Tibial nerve (tissue), 4 donors: ENCODE data around the gene MDM1. TPM values are rescaled to one million over a fixed set of nuclear protein-coding genes. Genes with fewer than 3 reads are reported as not detected.

Source experiments
- DNase-seq, 2 donors: peaks; one replicate each; pipeline ENCODE4 v3.0.0-alpha.2; 2019; ENCODE audit warnings: low spot score in 2 of 2
- H3K27ac ChIP-seq, 4 donors: fragments of 200-600 bp; sonication (generic) in 3 of 4; one replicate each; pipeline ENCODE4 v1.5.1; 2017 to 2019; ENCODE audit warnings: mild to moderate bottlenecking in 1 of 4
- H3K27me3 ChIP-seq, 2 donors: fragments of 200-600 bp; sonication (generic) in 1 of 2; one replicate each; pipeline versions ENCODE4 v1.5.1 to v1.6.0; 2017 to 2019
- H3K36me3 ChIP-seq, 3 donors: fragments of 200-600 bp; sonication (generic); one replicate each; pipeline ENCODE4 v1.5.1; 2018 to 2019
- H3K4me1 ChIP-seq, 4 donors: fragments of 200-600 bp; sonication (generic) in 3 of 4; one replicate each; pipeline ENCODE4 v1.5.1; 2017 to 2019
- H3K4me3 ChIP-seq, 4 donors: fragments of 200-600 bp; sonication (generic) in 3 of 4; one replicate each; pipeline ENCODE4 v1.5.1; 2017 to 2019; ENCODE audit warnings: mild to moderate bottlenecking in 1 of 4, moderate library complexity in 1 of 4
- H3K9me3 ChIP-seq, 4 donors: fragments of 200-600 bp; sonication (generic) in 3 of 4; one replicate each; pipeline ENCODE4 v1.5.1; 2017 to 2019
- EP300 ChIP-seq, 2 donors: sonication (generic); formaldehyde crosslinking; IDR thresholded peaks; one replicate each; pipeline ENCODE4 v1.6.1; 2017; ENCODE audit warnings: antibody characterized with exemption in 2 of 2, mild to moderate bottlenecking in 1 of 2
- POLR2A ChIP-seq, 2 donors: fragments of 450-650 bp; IDR thresholded peaks; one replicate each; pipeline ENCODE4 v1.6.1; 2017; ENCODE audit warnings: antibody characterized with exemption in 2 of 2, mild to moderate bottlenecking in 2 of 2, moderate library complexity in 2 of 2
- WGBS, 2 donors: methylation state at CpG; one replicate each; pipeline ENCODE4 v1.1.5; 2018; 5-methylcytosine and 5-hydroxymethylcytosine counted together
- total RNA-seq, 4 donors: library from RNA; depleted of rRNA; stranded (reverse); fragments of >200 nt; gene quantifications; one replicate each; pipeline ENCODE4 v1.1.0, GENCODE V29; 2016
- TF ChIP-seq, protein P1 (sequence below), 5 experiments: fragments of 200-600 bp in 3 of 5; fragments of 450-650 bp in 2 of 5; sonication (generic) in 3 of 5; IDR thresholded peaks; one replicate each; pipeline ENCODE4 v1.5.1; 2016 to 2019; ENCODE audit warnings: antibody characterized with exemption in 5 of 5, mild to moderate bottlenecking in 3 of 5, moderate library complexity in 2 of 5

The MDM1 gene
- total RNA-seq, 4 donors from 2014 or later = 11.2 to 49.8 (median 23.3) TPM

DNA sequence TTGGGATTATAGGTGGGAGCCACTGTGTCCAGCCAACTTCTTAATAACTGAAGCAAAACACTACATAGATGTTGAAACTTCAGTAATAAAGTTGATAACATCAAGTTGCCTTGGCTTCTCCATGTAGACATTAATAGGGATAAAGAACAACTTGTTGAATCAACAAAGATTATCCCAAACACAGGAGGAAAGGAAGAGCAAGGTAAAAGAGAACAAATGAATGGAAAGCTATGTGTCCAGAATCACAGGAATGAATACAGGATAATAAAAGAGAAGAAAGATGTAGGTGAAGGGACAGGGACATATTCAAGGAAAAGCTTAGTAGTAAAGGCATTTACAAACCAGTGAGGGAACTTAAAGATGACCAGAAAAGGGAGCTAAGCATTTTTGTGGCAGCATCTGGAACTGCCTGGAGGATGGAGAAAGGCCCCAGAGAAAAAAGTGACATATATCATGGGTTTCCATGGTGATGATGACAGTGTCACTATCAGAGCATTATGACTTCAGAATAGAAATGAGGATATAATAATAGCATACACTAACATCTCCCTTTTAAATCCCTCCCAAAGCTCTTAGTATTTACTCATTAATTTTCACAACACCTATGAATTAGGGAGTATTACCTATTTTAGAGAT, 24.0 kb upstream of the MDM1 start:
- no peak for DNase-seq
- Histone ChIP-seq H3K36me3 (no peaks in the 10 kb centered on the region), H3K4me3 (no peak overlapping the region), H3K4me1 (peaks cover 0 to 15% (median 0%) of the 10 kb centered on the region in 4 donors), H3K9me3 (no peaks in the 10 kb centered on the region), H3K27ac (no peak overlapping the region), H3K27me3 (no peaks in the 10 kb centered on the region)
- TF ChIP-seq POLR2A (IDR thresholded peaks at IDR 0.05) = no peak
- TF ChIP-seq EP300 (IDR thresholded peaks at IDR 0.05) = no peak
- TF ChIP-seq, protein P1, sequence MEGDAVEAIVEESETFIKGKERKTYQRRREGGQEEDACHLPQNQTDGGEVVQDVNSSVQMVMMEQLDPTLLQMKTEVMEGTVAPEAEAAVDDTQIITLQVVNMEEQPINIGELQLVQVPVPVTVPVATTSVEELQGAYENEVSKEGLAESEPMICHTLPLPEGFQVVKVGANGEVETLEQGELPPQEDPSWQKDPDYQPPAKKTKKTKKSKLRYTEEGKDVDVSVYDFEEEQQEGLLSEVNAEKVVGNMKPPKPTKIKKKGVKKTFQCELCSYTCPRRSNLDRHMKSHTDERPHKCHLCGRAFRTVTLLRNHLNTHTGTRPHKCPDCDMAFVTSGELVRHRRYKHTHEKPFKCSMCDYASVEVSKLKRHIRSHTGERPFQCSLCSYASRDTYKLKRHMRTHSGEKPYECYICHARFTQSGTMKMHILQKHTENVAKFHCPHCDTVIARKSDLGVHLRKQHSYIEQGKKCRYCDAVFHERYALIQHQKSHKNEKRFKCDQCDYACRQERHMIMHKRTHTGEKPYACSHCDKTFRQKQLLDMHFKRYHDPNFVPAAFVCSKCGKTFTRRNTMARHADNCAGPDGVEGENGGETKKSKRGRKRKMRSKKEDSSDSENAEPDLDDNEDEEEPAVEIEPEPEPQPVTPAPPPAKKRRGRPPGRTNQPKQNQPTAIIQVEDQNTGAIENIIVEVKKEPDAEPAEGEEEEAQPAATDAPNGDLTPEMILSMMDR (IDR thresholded peaks at IDR 0.05) = no peak

DNA sequence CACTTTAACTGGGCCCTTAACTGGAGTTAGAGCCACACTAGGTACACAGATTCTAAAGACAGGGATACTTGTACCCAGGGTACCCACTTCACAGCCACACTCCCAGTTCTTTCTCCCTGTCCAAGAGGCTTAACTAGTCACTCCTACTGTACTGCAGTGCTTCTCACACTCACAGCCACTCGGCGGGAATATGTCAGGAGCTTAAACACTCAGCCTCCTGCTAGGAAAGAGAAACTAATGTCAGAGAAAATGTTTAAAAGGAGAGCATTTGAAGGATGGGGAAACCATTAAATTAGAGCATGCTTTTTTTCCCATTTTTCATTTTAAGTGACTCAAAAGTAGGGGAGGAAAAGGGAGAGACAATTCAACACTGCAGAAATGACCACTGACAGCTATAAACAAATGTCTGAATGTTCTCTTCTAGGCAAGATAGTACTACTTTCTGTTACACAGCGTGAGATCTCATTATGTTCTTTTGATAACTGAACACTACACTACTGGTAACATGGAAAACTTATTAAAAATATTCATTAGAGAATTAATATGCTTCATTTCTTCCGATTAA, 22.9 kb upstream of the MDM1 start:
- peaks cover 0 to 15% (median 0%) of the 10 kb centered on the region in 4 donors for H3K4me1 ChIP-seq
- no peaks in the 10 kb centered on the region for H3K36me3 ChIP-seq
- no peak for DNase-seq
- TF ChIP-seq, protein P1 (IDR thresholded peaks at IDR 0.05) = no peak
- TF ChIP-seq POLR2A (IDR thresholded peaks at IDR 0.05) (no peak), EP300 (IDR thresholded peaks at IDR 0.05) (no peak)
- no peak overlapping the region for H3K27ac ChIP-seq
- WGBS, 2 donors = 75% methylated on average over 4 of the region's 4 CpGs
- no peaks in the 10 kb centered on the region for H3K9me3 ChIP-seq
- H3K4me3 ChIP-seq = no peak overlapping the region
- H3K27me3 ChIP-seq = no peaks in the 10 kb centered on the region

DNA sequence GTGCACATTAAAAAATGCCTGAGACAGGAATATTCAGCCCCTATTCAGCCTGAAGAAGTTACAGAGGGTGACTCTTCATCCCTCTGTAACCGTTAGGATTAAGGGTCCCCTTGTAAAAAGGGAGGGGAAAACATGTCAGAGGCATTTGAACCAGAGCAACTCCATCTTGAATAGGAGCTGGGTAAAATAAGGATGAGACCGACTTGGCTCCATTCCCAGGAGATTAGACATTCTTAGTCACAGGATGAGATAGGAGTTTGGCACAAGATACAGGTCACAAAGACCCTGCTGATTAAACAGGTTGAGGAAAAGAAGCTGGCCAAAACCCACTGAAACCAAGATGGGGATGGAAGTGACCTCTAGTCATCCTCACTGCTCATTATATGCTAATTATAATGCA, 19.9 kb upstream of the MDM1 start:
- no peaks in the 10 kb centered on the region for H3K9me3 ChIP-seq
- WGBS, 2 donors = 73 to 75% methylated on average over 2 of the region's 2 CpGs
- no peaks in the 10 kb centered on the region for H3K4me1 ChIP-seq
- no peaks in the 10 kb centered on the region for H3K36me3 ChIP-seq
- DNase-seq = no peak
- H3K27me3 ChIP-seq = no peaks in the 10 kb centered on the region
- H3K4me3 ChIP-seq = no peak overlapping the region
- H3K27ac ChIP-seq = no peak overlapping the region
- TF ChIP-seq POLR2A (IDR thresholded peaks at IDR 0.05) (no peak), EP300 (IDR thresholded peaks at IDR 0.05) (no peak)
- TF ChIP-seq, protein P1 (IDR thresholded peaks at IDR 0.05) = no peak

DNA sequence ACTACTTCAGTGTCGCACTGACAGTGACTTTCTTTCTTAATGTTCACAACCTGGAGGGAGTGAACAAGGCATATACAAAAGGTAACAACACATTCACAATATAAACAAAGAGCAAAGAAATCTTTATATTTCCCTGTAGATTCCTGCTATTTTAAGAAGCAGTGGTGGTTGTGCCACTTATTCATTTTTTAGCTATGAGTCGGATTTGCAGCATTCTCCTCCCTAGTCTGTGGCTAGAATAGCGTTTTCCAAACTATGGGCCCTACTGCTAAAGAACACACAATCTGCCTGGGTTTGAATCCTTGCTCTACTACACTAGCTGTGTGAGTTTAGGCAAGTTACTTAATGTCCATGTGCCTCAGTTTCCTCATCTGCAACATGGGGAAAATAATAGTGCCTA, 18.6 kb upstream of the MDM1 start:
- no peak for DNase-seq
- no peak overlapping the region for H3K27ac ChIP-seq
- TF ChIP-seq, protein P1 (IDR thresholded peaks at IDR 0.05) = no peak
- TF ChIP-seq POLR2A (IDR thresholded peaks at IDR 0.05) = no peak
- TF ChIP-seq EP300 (IDR thresholded peaks at IDR 0.05) = no peak
- no peaks in the 10 kb centered on the region for H3K9me3 ChIP-seq
- no peaks in the 10 kb centered on the region for H3K36me3 ChIP-seq
- WGBS, 2 donors = 82 to 83% methylated on average over 3 of the region's 3 CpGs
- H3K4me1 ChIP-seq = no peaks in the 10 kb centered on the region
- no peaks in the 10 kb centered on the region for H3K27me3 ChIP-seq
- no peak overlapping the region for H3K4me3 ChIP-seq

DNA sequence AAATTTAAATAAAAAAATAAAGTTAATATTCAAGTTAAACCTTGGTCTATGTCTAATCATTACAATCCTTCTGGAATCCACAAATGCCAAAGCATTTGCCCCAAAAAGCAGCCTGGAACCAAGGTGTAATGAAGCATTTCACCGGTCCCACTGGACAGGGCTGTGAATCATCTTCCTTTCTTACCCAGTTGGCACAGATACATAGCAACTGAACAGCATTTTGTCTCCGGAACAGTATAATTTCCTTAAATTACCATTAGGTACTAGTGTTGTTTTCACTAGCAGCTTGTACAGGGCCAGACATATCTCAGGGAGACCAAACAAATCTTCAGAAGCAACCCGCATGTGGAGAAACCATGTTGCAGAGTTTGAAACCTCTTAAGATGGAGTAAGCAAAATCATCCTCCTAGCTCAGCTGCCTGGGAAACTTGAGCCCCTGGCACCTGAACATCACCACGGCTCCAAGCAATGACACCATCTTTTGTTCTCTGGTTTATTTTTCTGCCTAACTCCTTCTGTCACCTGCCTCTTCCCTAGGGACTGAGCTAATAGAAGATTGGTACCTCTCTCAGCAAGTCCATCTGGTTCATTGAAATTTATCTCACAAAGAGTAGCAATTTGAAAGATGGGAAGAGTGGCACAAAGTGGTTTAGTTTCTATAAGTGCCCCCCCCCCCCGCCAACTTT, 17.9 kb upstream of the MDM1 start:
- Histone ChIP-seq H3K36me3 (no peaks in the 10 kb centered on the region), H3K27me3 (peaks cover 0 to under 1% of the 10 kb centered on the region in 2 donors), H3K9me3 (no peaks in the 10 kb centered on the region), H3K4me3 (no peak overlapping the region), H3K4me1 (no peaks in the 10 kb centered on the region), H3K27ac (no peak overlapping the region)
- whole genome bisulfite sequencing, 2 donors = 73 to 81% methylated on average over 5 of the region's 5 CpGs
- no peak for DNase-seq
- TF ChIP-seq, protein P1 (IDR thresholded peaks at IDR 0.05) = no peak
- TF ChIP-seq EP300 (IDR thresholded peaks at IDR 0.05) (no peak), POLR2A (IDR thresholded peaks at IDR 0.05) (no peak)
